GM23338 (cell line): ENCODE data around the gene DOCK10. TPM values are rescaled to one million over a fixed set of nuclear protein-coding genes. Genes with fewer than 3 reads are reported as not detected.

ENCODE experiments used
- ATAC-seq: fragments of 200-7000 bp; cut with Tn5 transposase; 3 replicates; pipeline ENCODE4 v1.9.1; 2020
- DNase-seq: peaks from one replicate; pipeline ENCODE4 v3.0.0-alpha.2; 2015; ENCODE audit warnings: low spot score
- H2AFZ ChIP-seq: fragments of 200-600 bp; sonication (generic); 2 replicates; pipeline ENCODE4 v1.8.0; 2016; ENCODE audit warnings: antibody characterized with exemption, mild to moderate bottlenecking, moderate library complexity
- H3F3A ChIP-seq: fragments of 200-600 bp; sonication (generic); replicated peaks from 2 replicates; pipeline ENCODE4 v1.8.0; 2017; ENCODE audit warnings: antibody characterized with exemption, mixed run types, low read depth
- H3K27ac ChIP-seq: fragments of 200-600 bp; sonication (generic); 2 replicates; pipeline ENCODE4 v1.6.1; 2016; ENCODE audit warnings: low read depth
- H3K27me3 ChIP-seq: fragments of 200-600 bp; sonication (generic); 2 replicates; pipeline ENCODE4 v1.8.0; 2016; ENCODE audit warnings: mild to moderate bottlenecking, mixed run types, moderate library complexity; ENCODE audit not compliant: insufficient read depth
- H3K36me3 ChIP-seq: fragments of 200-600 bp; sonication (generic); 2 replicates; pipeline ENCODE4 v1.8.0; 2016; ENCODE audit warnings: mild to moderate bottlenecking; ENCODE audit not compliant: insufficient read depth
- H3K4me1 ChIP-seq: fragments of 200-600 bp; sonication (generic); 2 replicates; pipeline ENCODE4 v1.8.0; 2016; ENCODE audit warnings: mild to moderate bottlenecking, moderate library complexity; ENCODE audit not compliant: insufficient read depth
- H3K4me2 ChIP-seq: fragments of 200-600 bp; sonication (generic); 2 replicates; pipeline ENCODE4 v1.7.1; 2017; ENCODE audit warnings: mixed run types
- H3K4me3 ChIP-seq: fragments of 200-600 bp; sonication (generic); 2 replicates; pipeline ENCODE4 v1.6.1; 2016; ENCODE audit warnings: mixed run types
- H3K79me2 ChIP-seq: fragments of 200-600 bp; sonication (generic); replicated peaks from 2 replicates; pipeline ENCODE4 v1.8.0; 2017; ENCODE audit warnings: mild to moderate bottlenecking; ENCODE audit not compliant: insufficient read depth
- H3K9me2 ChIP-seq: fragments of 200-600 bp; sonication (generic); 2 replicates; pipeline ENCODE4 v1.8.0; 2017; ENCODE audit not compliant: insufficient read depth
- H4K20me1 ChIP-seq: fragments of 200-600 bp; sonication (generic); replicated peaks from 2 replicates; pipeline ENCODE4 v1.8.0; 2017; ENCODE audit warnings: mild to moderate bottlenecking; ENCODE audit not compliant: insufficient read depth
- H3K27ac Mint-ChIP-seq: 2 replicates; pipeline ENCODE4 v1.8.0; 2020; ENCODE audit warnings: inconsistent platforms, mild to moderate bottlenecking, moderate library complexity, mixed read lengths
- H3K27me3 Mint-ChIP-seq: 3 replicates; pipeline ENCODE4 v1.8.0; 2022; ENCODE audit warnings: low read depth, mild to moderate bottlenecking, moderate library complexity, mixed read lengths, inconsistent platforms; ENCODE audit not compliant: insufficient read depth, poor library complexity
- H3K36me3 Mint-ChIP-seq: 3 replicates; pipeline ENCODE4 v1.8.0; 2021; ENCODE audit warnings: low read depth, mild to moderate bottlenecking, inconsistent platforms, moderate library complexity, mixed read lengths
- H3K4me1 Mint-ChIP-seq: 3 replicates; pipeline ENCODE4 v1.8.0; 2020; ENCODE audit warnings: mild to moderate bottlenecking, inconsistent platforms, mixed read lengths
- H3K4me3 Mint-ChIP-seq: 3 replicates; pipeline ENCODE4 v1.8.0; 2021; ENCODE audit warnings: moderate library complexity, mild to moderate bottlenecking, inconsistent platforms, mixed read lengths
- H3K9me3 Mint-ChIP-seq: 3 replicates; pipeline ENCODE4 v1.8.0; 2020; ENCODE audit warnings: moderate library complexity, mild to moderate bottlenecking, inconsistent platforms, mixed read lengths
- CREB1 ChIP-seq: fragments of 250-450 bp; sonication (Bioruptor Pico); IDR thresholded peaks from 2 replicates; pipeline ENCODE4 v1.5.0; 2020; ENCODE audit warnings: low read depth, mild to moderate bottlenecking, moderate library complexity
- CTCF ChIP-seq, 2 experiments: fragments of 200-600 bp in 1 of 2; sonication (generic) in 1 of 2; conservative IDR thresholded peaks; 2 replicates each; pipeline versions ENCODE4 v1.5.1 to v1.6.1; 2016 to 2017; ENCODE audit warnings: antibody characterized with exemption in 2 of 2, low read depth in 2 of 2, mild to moderate bottlenecking in 2 of 2, moderate library complexity in 1 of 2
- ETS1 ChIP-seq: IDR thresholded peaks from 2 replicates; pipeline ENCODE4 v1.6.1; 2016; ENCODE audit warnings: antibody characterized with exemption
- EZH2 ChIP-seq: fragments of 200-600 bp; sonication (generic); IDR thresholded peaks from one replicate; pipeline ENCODE4 v1.8.0; 2017; ENCODE audit warnings: antibody characterized with exemption, mild to moderate bottlenecking, low read depth; ENCODE audit not compliant: unreplicated experiment
- EZH2phosphoT487 ChIP-seq: fragments of 200-600 bp; sonication (generic); IDR thresholded peaks from one replicate; pipeline ENCODE4 v1.8.1; 2018; ENCODE audit warnings: antibody characterized with exemption; ENCODE audit not compliant: unreplicated experiment
- JUNB ChIP-seq: IDR thresholded peaks from one replicate; pipeline ENCODE4 v1.6.1; 2016; ENCODE audit warnings: antibody characterized with exemption; ENCODE audit not compliant: unreplicated experiment
- NANOG ChIP-seq: IDR thresholded peaks from 2 replicates; pipeline ENCODE4 v1.6.1; 2016; ENCODE audit warnings: antibody characterized with exemption, borderline replicate concordance
- POLR2AphosphoS5 ChIP-seq: IDR thresholded peaks from 2 replicates; pipeline ENCODE4 v1.6.1; 2016; ENCODE audit warnings: antibody characterized with exemption, low read depth
- REST ChIP-seq: IDR thresholded peaks from one replicate; pipeline ENCODE4 v1.6.1; 2018; ENCODE audit warnings: antibody characterized with exemption; ENCODE audit not compliant: unreplicated experiment
- STAT1 ChIP-seq: IDR thresholded peaks from one replicate; pipeline ENCODE4 v1.6.1; 2016; ENCODE audit warnings: antibody characterized with exemption; ENCODE audit not compliant: unreplicated experiment
- ZNF114 ChIP-seq: fragments of 250-450 bp; sonication (Bioruptor Pico); IDR thresholded peaks from 2 replicates; pipeline ENCODE4 v1.5.0; 2020; ENCODE audit warnings: mild to moderate bottlenecking, moderate library complexity
- ZNF331 ChIP-seq: fragments of 250-450 bp; sonication (Bioruptor Pico); IDR thresholded peaks from 2 replicates; pipeline ENCODE4 v1.5.0; 2020; ENCODE audit warnings: low read depth, mild to moderate bottlenecking, moderate library complexity
- ZNF462 ChIP-seq: fragments of 250-450 bp; sonication (Bioruptor Pico); IDR thresholded peaks from 2 replicates; pipeline ENCODE4 v1.5.0; 2020; ENCODE audit warnings: mild to moderate bottlenecking, moderate library complexity
- polyA plus RNA-seq: library from polyadenylated mRNA; unstranded; fragments of >200 nt; fragmentation: Nextera tagmentation; extraction: Ambion mirVana; gene quantifications from 2 replicates; pipeline ENCODE4 v1.2.1, GENCODE V29; 2016
- total RNA-seq: library from RNA; depleted of rRNA; stranded (reverse); fragments of >200 nt; shearing (Covaris generic); gene quantifications from 2 replicates; pipeline ENCODE4 v1.2.3, GENCODE V29; 2014

Gene DOCK10
- total and polyA plus RNA-seq, 2 experiments from 2014 or later, result 1.0 to 1.7 TPM

- TF ChIP-seq ZNF331 (CRISPR knock-in tag) (no peak), NANOG (no peak), POLR2AphosphoS5 (no peak)
Measured at GRCh38 chr2:224994242-224994823, 47.9 kb downstream of the DOCK10 start (continued).

GRCh38 chr2:224990710-224991109 lies 51.6 kb downstream of the DOCK10 start:
- Histone ChIP-seq H4K20me1 (no peaks in the 10 kb centered on the region), H3K27ac (no peak overlapping the region), H3F3A (no peaks in the 10 kb centered on the region), H3K4me3 (no peak overlapping the region), H3K9me2 (no peaks in the 10 kb centered on the region), H2AFZ (no peak overlapping the region), H3K4me1 (no peaks in the 10 kb centered on the region), H3K4me2 (no peak overlapping the region), H3K36me3 (no peaks in the 10 kb centered on the region), H3K79me2 (no peaks in the 10 kb centered on the region), H3K27me3 (no peaks in the 10 kb centered on the region)
- no peaks in the 10 kb centered on the region for H3K4me1 Mint-ChIP-seq
- TF ChIP-seq NANOG (no peak), STAT1 (no peak), ETS1 (no peak), CREB1 (CRISPR knock-in tag) (no peak), EZH2phosphoT487 (no peak), JUNB (no peak), EZH2 (no peak), ZNF331 (CRISPR knock-in tag) (no peak), ZNF114 (CRISPR knock-in tag) (no peak), REST (no peak), POLR2AphosphoS5 (no peak), ZNF462 (CRISPR knock-in tag) (no peak), CTCF (conservative IDR thresholded peaks at IDR 0.05; ENCODE audit: low read depth in 2 of 2) (no peak)
- DNase-seq (no peak), ATAC-seq (no peak)
- no peaks in the 10 kb centered on the region for H3K9me3 Mint-ChIP-seq
- H3K4me3 Mint-ChIP-seq, result no peak overlapping the region
- no peaks in the 10 kb centered on the region for H3K36me3 Mint-ChIP-seq
- no peaks in the 10 kb centered on the region for H3K27me3 Mint-ChIP-seq
- no peak overlapping the region for H3K27ac Mint-ChIP-seq
